IPS-18a (cell line): ENCODE measurements around the gene ADGRA3.

Source experiments
- H3K27ac ChIP-seq: one replicate; pipeline ENCODE4 v1.5.1; 2013; ENCODE audit warnings: low read length
- H3K27me3 ChIP-seq: one replicate; pipeline ENCODE4 v1.6.1; 2013; ENCODE audit warnings: mild to moderate bottlenecking, low read length; ENCODE audit not compliant: control insufficient read depth, insufficient read depth
- H3K36me3 ChIP-seq: one replicate; pipeline ENCODE4 v1.6.1; 2013; ENCODE audit warnings: low read depth, low read length; ENCODE audit not compliant: control insufficient read depth
- H3K4me1 ChIP-seq: one replicate; pipeline ENCODE4 v1.6.1; 2013; ENCODE audit warnings: low read depth, low read length; ENCODE audit not compliant: control insufficient read depth
- H3K4me3 ChIP-seq: one replicate; pipeline ENCODE4 v1.5.1; 2013; ENCODE audit warnings: low read length
- H3K9ac ChIP-seq: one replicate; pipeline ENCODE4 v1.6.1; 2013; ENCODE audit warnings: mild to moderate bottlenecking, low read length, moderate library complexity
- H3K9me3 ChIP-seq: one replicate; pipeline ENCODE4 v1.6.1; 2013; ENCODE audit warnings: low read depth, low read length; ENCODE audit not compliant: control insufficient read depth

ADGRA3 gene

DNA sequence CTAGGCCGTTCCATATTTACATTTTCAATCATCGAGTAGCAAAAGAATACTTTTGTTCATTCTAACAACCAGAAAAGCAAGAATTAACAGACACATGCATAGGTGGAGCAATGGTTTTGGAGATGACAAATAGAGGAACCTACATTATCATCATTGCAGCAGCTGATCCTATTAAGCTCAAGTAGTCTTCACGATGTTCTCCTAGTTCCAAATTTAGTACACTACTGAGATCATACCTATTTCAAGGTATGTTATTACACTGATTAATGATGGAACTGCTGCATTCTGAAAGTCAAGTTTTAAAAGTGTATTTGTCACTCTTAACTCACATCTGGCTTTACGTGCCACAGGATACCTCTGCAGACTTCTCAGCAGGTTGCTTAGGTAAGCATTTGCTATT lies 87.4 kb downstream of the ADGRA3 start:
- Histone ChIP-seq H3K9ac (no peak overlapping the region), H3K27me3 (no peaks in the 10 kb centered on the region), H3K36me3 (peaks cover 29% of the 10 kb centered on the region), H3K4me3 (no peak overlapping the region), H3K9me3 (no peaks in the 10 kb centered on the region), H3K4me1 (no peaks in the 10 kb centered on the region), H3K27ac (no peak overlapping the region)

DNA sequence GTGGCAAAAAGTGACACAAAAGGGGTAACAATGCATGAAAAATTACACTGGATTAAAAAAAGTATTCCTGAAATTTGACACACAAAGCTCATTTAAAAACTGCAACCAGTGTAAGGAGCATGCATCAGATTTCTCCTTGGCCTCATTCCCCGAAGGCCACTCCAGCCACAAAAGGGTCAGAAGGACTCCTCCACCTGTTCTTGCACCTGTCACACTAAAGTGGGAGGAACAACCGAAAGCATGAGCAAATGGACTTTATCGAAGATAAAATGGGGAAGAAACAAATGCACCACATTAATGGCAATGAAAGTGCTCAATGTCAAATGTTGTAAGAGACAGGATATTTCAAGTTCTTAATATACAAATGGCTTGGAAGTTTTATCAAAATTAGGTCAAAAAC lies 88.2 kb downstream of the ADGRA3 start:
- Histone ChIP-seq H3K27me3 (no peaks in the 10 kb centered on the region), H3K9ac (no peak overlapping the region), H3K36me3 (peaks cover 34% of the 10 kb centered on the region), H3K9me3 (no peaks in the 10 kb centered on the region), H3K4me3 (no peak overlapping the region), H3K4me1 (no peaks in the 10 kb centered on the region), H3K27ac (no peak overlapping the region)

DNA sequence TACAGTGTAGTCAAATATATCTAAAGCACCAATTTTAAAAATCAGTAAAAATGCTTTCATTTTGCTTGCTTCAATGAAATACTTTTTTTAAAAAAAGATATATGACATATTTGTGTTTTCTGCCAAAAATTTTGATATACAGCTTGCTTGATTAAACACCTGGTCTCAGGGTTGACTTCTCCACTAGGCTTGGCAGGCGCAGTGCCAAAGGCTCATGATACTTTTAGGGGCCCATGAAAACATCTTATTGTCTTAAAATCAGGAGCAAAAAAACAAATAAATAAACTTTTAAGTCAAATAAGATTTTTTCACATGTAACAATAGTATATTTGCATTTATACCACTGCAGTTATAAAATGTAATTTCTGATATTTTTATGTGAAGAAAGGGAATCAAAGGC lies 95.6 kb downstream of the ADGRA3 start:
- H3K4me1 ChIP-seq = no peaks in the 10 kb centered on the region
- H3K9ac ChIP-seq = no peak overlapping the region
- peaks cover 50% of the 10 kb centered on the region for H3K36me3 ChIP-seq
- no peak overlapping the region for H3K27ac ChIP-seq
- H3K27me3 ChIP-seq = no peaks in the 10 kb centered on the region
- H3K4me3 ChIP-seq = no peak overlapping the region
- H3K9me3 ChIP-seq = no peaks in the 10 kb centered on the region

DNA sequence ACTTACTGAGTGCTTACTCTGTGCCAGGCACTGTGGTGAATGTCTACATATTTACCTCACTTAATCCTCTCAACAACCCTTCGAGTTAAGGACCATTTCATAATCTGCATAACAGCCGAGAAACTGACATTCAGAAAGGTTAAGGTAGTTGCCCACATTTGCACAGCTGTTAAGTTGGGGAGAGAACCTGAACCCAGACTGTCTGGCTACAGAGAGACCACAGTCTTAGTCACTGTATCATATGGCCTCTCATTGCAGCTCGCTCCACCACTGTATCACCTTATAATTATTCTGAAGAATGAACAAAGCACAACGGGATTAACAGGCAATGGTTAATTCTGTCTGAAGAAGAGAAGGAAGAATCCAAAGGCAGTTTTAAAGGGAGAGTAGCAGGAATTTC lies 98.5 kb downstream of the ADGRA3 start:
- Histone ChIP-seq H3K27ac (no peak overlapping the region), H3K4me3 (no peak overlapping the region)

DNA sequence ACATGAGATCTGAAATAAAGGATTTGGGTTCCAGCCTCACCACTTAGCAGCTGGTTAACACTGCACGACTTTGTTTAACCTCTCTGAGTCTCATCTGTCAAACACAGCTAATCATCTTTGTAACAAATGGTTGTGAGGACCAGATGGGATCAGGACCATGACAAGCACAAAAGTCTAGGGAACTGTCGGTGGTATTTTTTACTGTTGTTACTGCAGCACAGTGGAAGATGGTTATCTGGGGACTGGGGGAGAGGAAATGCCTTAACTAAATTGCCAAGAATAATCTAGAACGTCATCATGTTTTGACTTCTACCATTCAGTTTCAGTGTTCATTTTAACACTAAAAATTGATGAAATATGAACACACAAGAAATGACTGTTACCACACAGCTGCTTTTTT lies 99.5 kb downstream of the ADGRA3 start:
- Histone ChIP-seq H3K4me3 (no peak overlapping the region), H3K36me3 (peaks cover 38% of the 10 kb centered on the region), H3K27ac (no peak overlapping the region), H3K9me3 (no peaks in the 10 kb centered on the region), H3K27me3 (no peaks in the 10 kb centered on the region), H3K9ac (no peak overlapping the region), H3K4me1 (no peaks in the 10 kb centered on the region)

More for the DNA sequence above, 98.5 kb downstream of the ADGRA3 start:
- H3K36me3 ChIP-seq = peaks cover 43% of the 10 kb centered on the region
- H3K27me3 ChIP-seq = no peaks in the 10 kb centered on the region
- H3K9me3 ChIP-seq = no peaks in the 10 kb centered on the region
- no peaks in the 10 kb centered on the region for H3K4me1 ChIP-seq
- H3K9ac ChIP-seq = no peak overlapping the region

DNA sequence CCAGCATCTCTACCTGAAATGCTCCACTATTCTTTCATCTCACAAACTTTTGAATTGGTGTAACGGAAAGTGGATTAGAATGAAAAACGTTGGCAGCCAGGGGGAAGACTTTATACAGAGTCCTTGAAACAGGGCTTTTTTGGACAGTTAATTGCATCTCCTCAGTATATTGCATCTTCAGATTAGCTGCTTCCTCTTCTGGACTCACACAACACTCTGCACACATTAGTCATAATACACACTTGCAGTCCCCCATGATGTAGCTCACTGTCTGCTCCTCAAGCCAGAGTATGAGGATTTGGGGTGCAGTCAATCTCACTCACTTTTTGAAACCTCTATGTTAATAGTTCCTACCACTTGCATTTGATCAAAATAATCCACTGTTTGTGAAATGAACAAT lies 101.0 kb downstream of the ADGRA3 start:
- H3K9me3 ChIP-seq = no peaks in the 10 kb centered on the region
- H3K4me1 ChIP-seq = no peaks in the 10 kb centered on the region

DNA sequence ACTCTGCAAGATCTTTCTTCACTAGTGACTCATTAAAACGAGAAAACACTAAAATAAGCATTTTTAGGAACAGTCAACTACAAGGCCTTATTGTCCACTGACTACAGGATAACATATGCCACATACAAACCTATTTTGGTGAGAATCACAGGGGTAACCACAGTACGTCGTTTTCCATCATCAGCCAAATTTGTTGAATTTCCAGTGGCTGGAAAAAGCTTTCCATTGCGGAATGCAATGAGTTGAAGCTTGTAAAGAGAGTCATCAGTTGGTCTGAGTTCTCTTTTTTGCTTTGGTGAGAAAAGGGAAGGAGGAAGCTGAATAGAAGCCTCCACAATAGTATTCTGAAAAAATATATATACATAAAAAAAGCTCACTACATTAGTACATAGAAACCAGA lies 102.4 kb downstream of the ADGRA3 start:
- Histone ChIP-seq H3K9me3 (no peaks in the 10 kb centered on the region), H3K27ac (no peak overlapping the region), H3K4me1 (no peaks in the 10 kb centered on the region), H3K36me3 (peaks cover 23% of the 10 kb centered on the region), H3K9ac (no peak overlapping the region), H3K4me3 (no peak overlapping the region), H3K27me3 (no peaks in the 10 kb centered on the region)

More for the DNA sequence above, 101.0 kb downstream of the ADGRA3 start:
- Histone ChIP-seq H3K27me3 (no peaks in the 10 kb centered on the region), H3K27ac (no peak overlapping the region), H3K36me3 (peaks cover 25% of the 10 kb centered on the region), H3K9ac (no peak overlapping the region), H3K4me3 (no peak overlapping the region)

DNA sequence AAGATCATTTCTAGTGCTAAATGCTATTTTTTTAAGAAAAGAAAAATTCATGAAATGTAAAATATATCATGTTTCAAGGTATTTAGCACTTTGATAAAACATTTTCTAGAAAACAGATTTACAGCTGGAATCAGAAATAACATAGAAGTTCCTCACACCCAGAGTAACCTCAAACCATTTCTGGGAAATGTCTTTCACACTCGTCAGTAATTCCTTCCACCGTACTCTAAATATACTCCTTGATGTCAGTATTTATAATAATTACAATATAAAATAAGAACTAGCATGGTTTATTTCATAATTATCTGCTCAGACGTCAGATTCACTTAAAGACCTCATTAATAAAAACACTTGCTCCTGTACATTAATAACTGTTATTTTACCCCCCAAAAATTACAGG lies 103.9 kb downstream of the ADGRA3 start:
- no peaks in the 10 kb centered on the region for H3K27me3 ChIP-seq
- H3K4me1 ChIP-seq = no peaks in the 10 kb centered on the region
- H3K36me3 ChIP-seq = peaks cover 23% of the 10 kb centered on the region
- H3K9me3 ChIP-seq = no peaks in the 10 kb centered on the region
- H3K27ac ChIP-seq = no peak overlapping the region
- H3K9ac ChIP-seq = no peak overlapping the region
- no peak overlapping the region for H3K4me3 ChIP-seq

DNA sequence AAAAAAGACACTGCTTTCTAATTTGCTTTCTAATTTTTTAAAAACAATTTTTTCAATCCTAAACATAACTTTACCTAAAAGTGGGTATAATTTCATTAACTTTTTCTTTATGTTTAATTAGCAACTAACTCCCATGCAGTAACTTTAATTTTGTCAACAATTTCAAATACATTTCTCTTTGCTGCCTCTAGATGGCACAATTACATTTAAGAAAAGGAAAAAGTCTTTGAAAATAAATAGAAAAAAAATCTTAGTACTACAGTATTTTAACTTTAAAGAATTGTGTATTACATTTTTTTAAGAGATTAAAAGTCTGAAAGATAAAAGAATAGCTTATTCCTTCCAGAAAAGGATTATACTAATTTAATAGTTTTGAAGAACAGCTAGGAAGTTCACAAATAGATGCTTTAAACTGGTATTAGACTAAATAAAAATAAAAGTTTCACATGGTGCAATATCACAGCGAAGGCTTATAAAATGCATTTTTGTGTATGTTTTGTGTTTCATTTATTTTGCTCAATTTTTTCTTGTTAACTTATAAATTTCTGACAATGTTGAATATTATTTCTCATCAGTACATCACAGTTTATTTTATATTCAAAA lies 105.1 kb downstream of the ADGRA3 start:
- Histone ChIP-seq H3K9me3 (no peaks in the 10 kb centered on the region), H3K9ac (no peak overlapping the region), H3K36me3 (peaks cover 27% of the 10 kb centered on the region)

DNA sequence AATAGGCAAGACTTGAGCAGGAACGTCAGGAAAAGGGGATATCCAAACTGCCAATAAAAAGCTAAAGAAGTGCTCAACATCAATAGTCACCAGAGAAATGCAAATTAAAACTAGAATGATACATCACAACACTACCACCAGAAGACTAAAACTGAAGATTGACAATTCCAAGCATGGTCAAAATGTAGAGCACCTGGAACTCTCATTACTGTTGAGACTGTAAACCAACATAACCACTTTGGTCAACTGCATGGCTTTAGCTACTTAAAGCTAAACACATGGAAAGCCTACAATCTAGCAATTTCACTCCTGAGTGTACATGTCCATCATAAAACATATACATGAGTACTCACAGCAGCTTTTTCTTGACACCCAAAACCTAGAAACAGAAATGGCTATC lies 107.4 kb downstream of the ADGRA3 start:
- Histone ChIP-seq H3K9me3 (no peaks in the 10 kb centered on the region), H3K4me1 (no peaks in the 10 kb centered on the region), H3K9ac (no peak overlapping the region), H3K4me3 (no peak overlapping the region), H3K27ac (no peak overlapping the region), H3K36me3 (peaks cover 34% of the 10 kb centered on the region), H3K27me3 (no peaks in the 10 kb centered on the region)

More for the DNA sequence above, 105.1 kb downstream of the ADGRA3 start:
- Histone ChIP-seq H3K4me3 (no peak overlapping the region), H3K27me3 (no peaks in the 10 kb centered on the region), H3K27ac (no peak overlapping the region), H3K4me1 (no peaks in the 10 kb centered on the region)

DNA sequence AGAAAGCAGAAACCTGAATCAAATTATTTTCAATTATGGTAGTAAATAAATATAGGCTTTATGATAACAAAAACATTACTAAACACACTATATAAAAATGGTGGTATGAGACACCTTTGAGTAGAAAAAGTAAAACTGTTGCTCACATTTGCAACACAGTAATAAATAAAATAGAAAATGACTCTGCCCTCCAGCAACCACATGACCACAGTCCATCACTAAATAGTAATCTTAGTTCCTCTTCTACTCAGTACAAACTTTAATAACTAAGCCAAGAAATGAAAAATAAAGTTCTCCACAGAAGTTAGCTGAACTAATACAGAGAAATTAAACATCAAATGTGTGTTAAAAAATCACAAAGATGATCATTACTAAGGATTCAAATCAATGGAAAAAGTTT lies 108.5 kb downstream of the ADGRA3 start:
- no peak overlapping the region for H3K4me3 ChIP-seq
- H3K27me3 ChIP-seq = no peaks in the 10 kb centered on the region
- H3K9ac ChIP-seq = no peak overlapping the region
- H3K4me1 ChIP-seq = no peaks in the 10 kb centered on the region
- no peaks in the 10 kb centered on the region for H3K9me3 ChIP-seq
- no peak overlapping the region for H3K27ac ChIP-seq
- peaks cover 36% of the 10 kb centered on the region for H3K36me3 ChIP-seq

DNA sequence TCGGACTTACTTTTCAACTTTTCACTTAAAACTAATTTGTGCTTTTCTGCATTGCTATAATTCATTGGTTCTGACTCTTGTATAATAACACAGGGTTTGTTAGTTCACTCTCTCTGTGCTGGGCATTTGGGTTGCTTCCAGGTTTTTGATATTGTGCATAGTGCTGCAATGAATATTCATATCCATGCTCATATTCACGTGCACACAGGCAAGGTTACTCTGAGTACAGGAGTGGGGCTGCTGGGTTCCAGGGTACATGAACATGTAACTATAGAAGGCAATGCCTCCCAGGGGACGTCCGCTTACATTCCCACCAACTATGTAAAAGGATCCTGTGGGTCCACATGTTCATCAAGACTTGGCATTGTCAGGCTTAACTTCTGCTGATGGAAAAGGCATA lies 117.2 kb downstream of the ADGRA3 start:
- H3K27ac ChIP-seq = no peak overlapping the region
- no peak overlapping the region for H3K9ac ChIP-seq
- no peak overlapping the region for H3K4me3 ChIP-seq
- H3K27me3 ChIP-seq = no peaks in the 10 kb centered on the region
- H3K4me1 ChIP-seq = no peaks in the 10 kb centered on the region
- peaks cover 41% of the 10 kb centered on the region for H3K36me3 ChIP-seq
- H3K9me3 ChIP-seq = no peaks in the 10 kb centered on the region
